Measurements from ENCODE around the gene SARM1. TPM values are rescaled to one million over a fixed set of nuclear protein-coding genes. Genes with fewer than 3 reads are reported as not detected.

The SARM1 gene
- total RNA-seq, 1 experiment from 2014 or later = 32.8 TPM

- Histone ChIP-seq H3K4me3 (ENCODE audit: low read depth, low read length) (no peak overlapping the region), H3K9me3 (no peaks in the 10 kb centered on the region), H3K27me3 (replicated peaks; ENCODE audit: control insufficient read depth, insufficient read depth, low read length) (no peaks in the 10 kb centered on the region), H3K36me3 (ENCODE audit: control insufficient read depth, insufficient read depth, low read length) (no peaks in the 10 kb centered on the region), H3K4me1 (peaks cover 17% of the 10 kb centered on the region)
- Mint-ChIP-seq H3K27ac (ENCODE audit: unreplicated experiment) (peak overlapping the region; percentile 48), H3K36me3 (ENCODE audit: insufficient read depth, unreplicated experiment) (no peaks in the 10 kb centered on the region), H3K27me3 (ENCODE audit: insufficient read depth, unreplicated experiment) (no peaks in the 10 kb centered on the region), H3K4me1 (ENCODE audit: low read depth, unreplicated experiment) (peaks cover 17% of the 10 kb centered on the region), H3K9me3 (ENCODE audit: unreplicated experiment) (no peaks in the 10 kb centered on the region), H3K4me3 (ENCODE audit: unreplicated experiment) (no peak overlapping the region)
- ChIA-PET POLR2A (interaction anchor here (1.5 kb wide), 1 partner anchor 59 kb away, joined by 5 read pairs; the partner anchor contains the start of gene POLDIP2), CTCF (interaction anchor here (0.5 to 2.4 kb wide), 34 partner anchors 9 to 546 kb away, joined by 3 to 40 read pairs (median 5); partner anchors contain the start of genes IFT20, PIGS, POLDIP2 and SARM1)
- TF ChIP-seq CTCF (IDR thresholded peaks at IDR 0.05; ENCODE audit: insufficient read depth in 1 of 2, low read depth in 1 of 2, low read length in 1 of 2, severe bottlenecking in 1 of 2, unreplicated experiment in 1 of 2) = peak; percentile 92 to 99
- no TSS peak for BruUV-seq (replicated peaks)
- intact Hi-C loops (cut with micrococcal nuclease; ENCODE audit: unreplicated experiment) = loop anchor here (1.0 to 2.0 kb wide), 4 partner anchors 10 to 58 kb away; no protein-coding TSS in a partner anchor
- DNase-seq = peak; percentile 87 to 89
Observed at GRCh38 chr17:28416703-28417311, 45.3 kb downstream of the SARM1 start.

- Histone ChIP-seq H3K9me3 (no peaks in the 10 kb centered on the region), H3K36me3 (ENCODE audit: control insufficient read depth, insufficient read depth, low read length) (no peaks in the 10 kb centered on the region), H3K4me1 (peaks cover 3% of the 10 kb centered on the region), H3K4me3 (ENCODE audit: low read depth, low read length) (no peak overlapping the region), H3K27me3 (replicated peaks; ENCODE audit: control insufficient read depth, insufficient read depth, low read length) (no peaks in the 10 kb centered on the region)
- Mint-ChIP-seq H3K4me3 (ENCODE audit: unreplicated experiment) (no peak overlapping the region), H3K36me3 (ENCODE audit: insufficient read depth, unreplicated experiment) (no peaks in the 10 kb centered on the region), H3K9me3 (ENCODE audit: unreplicated experiment) (no peaks in the 10 kb centered on the region), H3K27me3 (ENCODE audit: insufficient read depth, unreplicated experiment) (no peaks in the 10 kb centered on the region), H3K27ac (ENCODE audit: unreplicated experiment) (no peak overlapping the region), H3K4me1 (ENCODE audit: low read depth, unreplicated experiment) (peaks cover 3% of the 10 kb centered on the region)
- CTCF ChIA-PET = no interaction called here
- no peak for TF ChIP-seq CTCF (IDR thresholded peaks at IDR 0.05; ENCODE audit: insufficient read depth in 1 of 2, low read depth in 1 of 2, low read length in 1 of 2, severe bottlenecking in 1 of 2, unreplicated experiment in 1 of 2)
- no peak for DNase-seq
- intact Hi-C loops (cut with micrococcal nuclease; ENCODE audit: unreplicated experiment) = no loop called here
- BruUV-seq (replicated peaks) = no TSS peak
- POLR2A ChIA-PET = no interaction called here
Observed at GRCh38 chr17:28421787-28422305, 50.4 kb downstream of the SARM1 start.

GRCh38 chr17:28425206-28425605 is 53.7 kb downstream of the SARM1 start:
- peak in 1 of 2 experiments; percentile 32 for DNase-seq
- H3K27me3 Mint-ChIP-seq (ENCODE audit: insufficient read depth, unreplicated experiment) = no peaks in the 10 kb centered on the region
- TF ChIP-seq CTCF (IDR thresholded peaks at IDR 0.05; ENCODE audit: insufficient read depth in 1 of 2, low read depth in 1 of 2, low read length in 1 of 2, severe bottlenecking in 1 of 2, unreplicated experiment in 1 of 2) = no peak
- Histone ChIP-seq H3K4me1 (no peaks in the 10 kb centered on the region), H3K9me3 (no peaks in the 10 kb centered on the region), H3K4me3 (ENCODE audit: low read depth, low read length) (no peak overlapping the region), H3K27me3 (replicated peaks; ENCODE audit: control insufficient read depth, insufficient read depth, low read length) (no peaks in the 10 kb centered on the region), H3K36me3 (ENCODE audit: control insufficient read depth, insufficient read depth, low read length) (no peaks in the 10 kb centered on the region)
- no TSS peak for BruUV-seq (replicated peaks)
- H3K27ac Mint-ChIP-seq (ENCODE audit: unreplicated experiment) = no peak overlapping the region
- intact Hi-C loops (cut with micrococcal nuclease; ENCODE audit: unreplicated experiment) = no loop called here
- H3K9me3 Mint-ChIP-seq (ENCODE audit: unreplicated experiment) = no peaks in the 10 kb centered on the region
- POLR2A ChIA-PET = interaction anchor here (0.6 kb wide), 2 partner anchors 68 to 147 kb away, joined by 3 read pairs; partner anchors contain the start of gene POLDIP2
- no peaks in the 10 kb centered on the region for H3K36me3 Mint-ChIP-seq (ENCODE audit: insufficient read depth, unreplicated experiment)
- CTCF ChIA-PET = no interaction called here
- H3K4me1 Mint-ChIP-seq (ENCODE audit: low read depth, unreplicated experiment) = no peaks in the 10 kb centered on the region
- no peak overlapping the region for H3K4me3 Mint-ChIP-seq (ENCODE audit: unreplicated experiment)
